AG20443 (cell line): ENCODE measurements around the gene SLC25A45.
"Not testable (repeated sequence)": the region's sequence is repeated elsewhere in the genome, so short reads cannot be mapped to it uniquely, and the experiment has no call there.

Experiments used
- DNase-seq: peaks from one replicate; pipeline ENCODE4 v3.0.0; 2012; ENCODE audit warnings: low spot score, mixed read lengths

The SLC25A45 gene

GRCh38 chr11:65421794-65422632 is 39.6 kb upstream of the SLC25A45 start:
- peak; percentile 86 for DNase-seq

- peak; percentile 83 for DNase-seq
These were observed 38.7 kb upstream of the SLC25A45 start for GRCh38 chr11:65420979-65421793.

GRCh38 chr11:65420506-65420905 is 38.1 kb upstream of the SLC25A45 start:
- no peak for DNase-seq

GRCh38 chr11:65419772-65420481 is 37.5 kb upstream of the SLC25A45 start:
- DNase-seq, result peak; percentile 70

- no peak for DNase-seq
These were observed 37.0 kb upstream of the SLC25A45 start for GRCh38 chr11:65419460-65419771.

- DNase-seq, result peak; percentile 84
These were observed 36.4 kb upstream of the SLC25A45 start for GRCh38 chr11:65418681-65419459.

GRCh38 chr11:65418431-65418680 is 35.9 kb upstream of the SLC25A45 start:
- no peak for DNase-seq

- DNase-seq, result peak; percentile 70
These were observed 35.4 kb upstream of the SLC25A45 start for GRCh38 chr11:65417702-65418430.

- no peak for DNase-seq
These were observed 34.6 kb upstream of the SLC25A45 start for GRCh38 chr11:65416841-65417701.

GRCh38 chr11:65416341-65416824 is 33.9 kb upstream of the SLC25A45 start:
- peak; percentile 90 for DNase-seq

- DNase-seq, result no peak
These were observed 33.3 kb upstream of the SLC25A45 start for GRCh38 chr11:65415499-65416340.

- peak; percentile 69 for DNase-seq
These were observed 32.5 kb upstream of the SLC25A45 start for GRCh38 chr11:65414776-65415498.

GRCh38 chr11:65413077-65413664 is 30.7 kb upstream of the SLC25A45 start:
- DNase-seq, result not testable (repeated sequence)

GRCh38 chr11:65412271-65413076 is 30.0 kb upstream of the SLC25A45 start:
- DNase-seq, result no peak

- DNase-seq, result no peak
These were observed 29.2 kb upstream of the SLC25A45 start for GRCh38 chr11:65411681-65412070.

GRCh38 chr11:65410936-65411680 is 28.7 kb upstream of the SLC25A45 start:
- DNase-seq, result no peak
